ENCODE data around the gene SEZ6L.

The SEZ6L gene

DNA sequence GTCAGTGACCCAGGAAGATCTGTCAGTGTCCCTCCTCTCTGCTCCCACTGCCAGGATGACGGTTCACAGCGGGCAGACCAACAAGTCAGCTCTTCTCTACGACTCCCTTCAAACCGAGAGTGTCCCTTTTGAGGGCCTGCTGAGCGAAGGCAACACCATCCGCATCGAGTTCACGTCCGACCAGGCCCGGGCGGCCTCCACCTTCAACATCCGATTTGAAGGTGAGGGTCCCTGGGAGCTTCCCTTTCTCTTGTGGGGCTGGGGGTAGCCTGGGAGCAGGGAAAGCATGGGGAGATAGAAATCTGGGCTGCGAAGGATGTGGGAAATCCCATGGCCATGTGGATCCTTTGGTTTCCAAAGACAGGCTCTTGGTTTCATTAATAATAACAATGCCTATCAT, 141.4 kb downstream of the SEZ6L start:
- H3K36me3 Mint-ChIP-seq (ENCODE audit: low read depth) = no peaks in the 10 kb centered on the region
- no peak for DNase-seq (ENCODE audit: low spot score)

GRCh38 chr22:26313291-26313690, 144.0 kb downstream of the SEZ6L start:
- H3K4me1 Mint-ChIP-seq (ENCODE audit: low read depth) = no peaks in the 10 kb centered on the region
- H3K4me3 Mint-ChIP-seq = no peak overlapping the region
- H3K9me3 Mint-ChIP-seq = no peaks in the 10 kb centered on the region
- H3K36me3 Mint-ChIP-seq (ENCODE audit: low read depth) = no peaks in the 10 kb centered on the region
- H3K27ac Mint-ChIP-seq = no peak overlapping the region
- peaks cover 4% of the 10 kb centered on the region for H3K27me3 Mint-ChIP-seq (ENCODE audit: low read depth)
- no peak for DNase-seq (ENCODE audit: low spot score)

More for the DNA sequence above, 141.4 kb downstream of the SEZ6L start:
- Mint-ChIP-seq H3K4me3 (no peak overlapping the region), H3K4me1 (ENCODE audit: low read depth) (no peaks in the 10 kb centered on the region), H3K9me3 (no peaks in the 10 kb centered on the region), H3K27ac (no peak overlapping the region), H3K27me3 (ENCODE audit: low read depth) (peaks cover 3% of the 10 kb centered on the region)

GRCh38 chr22:26314171-26314570, 144.9 kb downstream of the SEZ6L start:
- Mint-ChIP-seq H3K4me3 (no peak overlapping the region), H3K4me1 (ENCODE audit: low read depth) (no peaks in the 10 kb centered on the region), H3K9me3 (no peaks in the 10 kb centered on the region), H3K36me3 (ENCODE audit: low read depth) (no peaks in the 10 kb centered on the region), H3K27ac (no peak overlapping the region), H3K27me3 (ENCODE audit: low read depth) (peaks cover 4% of the 10 kb centered on the region)
- no peak for DNase-seq (ENCODE audit: low spot score)

DNA sequence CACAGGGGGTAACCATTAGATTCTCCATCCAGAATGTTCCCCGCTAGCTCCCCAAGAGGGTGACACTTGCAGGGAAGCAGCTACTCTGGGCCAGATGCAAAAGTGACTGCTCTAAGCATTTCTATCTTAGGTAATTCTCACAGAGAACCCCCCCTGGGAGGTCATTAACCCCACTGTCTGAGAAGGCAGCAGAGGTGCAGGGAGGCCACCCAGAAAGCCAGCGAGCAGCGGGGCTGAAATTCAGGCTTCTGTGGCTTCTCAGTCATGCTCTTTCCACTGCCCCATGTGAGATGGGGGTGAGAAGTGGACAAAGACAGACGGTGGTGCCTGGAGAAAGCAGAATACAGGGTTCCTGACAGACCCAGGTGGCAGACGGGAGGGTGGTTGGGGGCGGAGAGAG, 145.4 kb downstream of the SEZ6L start:
- H3K4me1 Mint-ChIP-seq (ENCODE audit: low read depth) = no peaks in the 10 kb centered on the region
- H3K9me3 Mint-ChIP-seq = no peaks in the 10 kb centered on the region
- no peaks in the 10 kb centered on the region for H3K36me3 Mint-ChIP-seq (ENCODE audit: low read depth)
- peaks cover 4% of the 10 kb centered on the region for H3K27me3 Mint-ChIP-seq (ENCODE audit: low read depth)
- no peak overlapping the region for H3K4me3 Mint-ChIP-seq
- DNase-seq (ENCODE audit: low spot score) = no peak
- no peak overlapping the region for H3K27ac Mint-ChIP-seq

DNA sequence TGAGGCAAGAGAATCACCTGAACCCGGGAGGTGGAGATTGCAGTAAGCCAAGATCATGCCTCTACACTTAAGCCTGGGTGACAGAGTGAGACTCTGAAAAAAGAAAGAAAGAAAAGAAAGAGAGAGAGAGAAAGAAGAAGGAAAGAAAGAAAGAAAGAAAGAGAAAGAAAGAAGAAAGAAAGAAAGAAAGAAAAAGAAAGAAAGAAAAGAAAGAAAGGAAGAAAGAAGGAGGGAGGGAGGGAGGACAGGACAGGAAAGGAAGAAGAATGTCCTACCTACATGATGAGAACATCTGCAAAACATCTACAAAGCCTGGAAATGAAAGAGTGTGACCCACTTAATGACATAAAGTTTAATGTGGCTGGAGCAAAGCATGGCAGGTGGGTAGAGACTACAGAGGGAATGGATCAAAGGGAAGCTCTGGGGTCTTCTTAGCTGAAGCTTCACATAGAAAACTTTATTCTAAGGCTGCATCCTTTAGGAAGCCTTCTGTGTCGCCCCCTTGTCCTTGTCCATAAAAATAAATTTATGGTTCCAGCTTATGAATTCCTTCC, 147.5 kb downstream of the SEZ6L start:
- DNase-seq (ENCODE audit: low spot score) = no peak
- no peaks in the 10 kb centered on the region for H3K36me3 Mint-ChIP-seq (ENCODE audit: low read depth)

DNA sequence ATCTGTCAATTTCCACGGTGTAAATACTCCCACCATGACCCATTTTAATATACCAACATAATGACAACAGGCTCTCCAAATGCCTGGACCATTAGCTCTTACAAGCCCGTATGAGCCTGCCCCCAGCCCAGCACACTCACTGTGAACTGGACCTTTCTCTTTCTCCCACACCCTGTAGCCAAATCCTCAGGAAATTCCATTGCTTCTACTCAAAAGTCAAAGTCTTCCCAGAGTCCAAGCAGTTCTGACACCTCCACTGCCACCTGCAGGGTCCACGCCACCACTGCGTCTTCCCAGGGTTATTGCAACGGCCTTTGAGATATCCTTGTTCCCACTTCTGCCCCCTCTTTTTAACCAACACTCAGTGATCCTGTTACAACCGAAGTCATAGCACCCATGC, 149.7 kb downstream of the SEZ6L start:
- Mint-ChIP-seq H3K27me3 (ENCODE audit: low read depth) (peaks cover 4% of the 10 kb centered on the region), H3K4me3 (no peak overlapping the region), H3K4me1 (ENCODE audit: low read depth) (no peaks in the 10 kb centered on the region), H3K9me3 (no peaks in the 10 kb centered on the region), H3K27ac (no peak overlapping the region), H3K36me3 (ENCODE audit: low read depth) (no peaks in the 10 kb centered on the region)
- DNase-seq (ENCODE audit: low spot score) = no peak

More for the DNA sequence above, 147.5 kb downstream of the SEZ6L start:
- Mint-ChIP-seq H3K27ac (no peak overlapping the region), H3K4me3 (no peak overlapping the region), H3K9me3 (no peaks in the 10 kb centered on the region), H3K4me1 (ENCODE audit: low read depth) (no peaks in the 10 kb centered on the region), H3K27me3 (ENCODE audit: low read depth) (peaks cover 4% of the 10 kb centered on the region)

DNA sequence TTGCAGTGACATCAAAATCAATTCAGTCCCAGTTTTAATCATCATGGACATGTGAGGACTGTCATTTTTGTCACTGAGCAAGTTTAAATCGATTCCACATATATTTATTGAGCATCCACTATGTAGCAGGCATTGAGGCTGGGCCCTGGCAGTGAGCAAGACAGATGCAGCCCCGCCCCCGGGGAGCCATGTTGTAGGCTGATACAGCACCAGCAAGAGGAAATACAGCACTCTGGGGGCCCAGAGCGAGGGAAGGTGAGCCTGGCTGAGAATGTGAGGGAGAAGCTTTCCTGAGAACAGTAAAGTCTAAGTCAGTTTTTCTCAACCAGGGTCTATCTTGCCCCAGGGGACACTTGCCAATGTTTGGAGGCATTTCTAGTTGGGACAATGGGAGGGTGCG, 151.2 kb downstream of the SEZ6L start:
- Mint-ChIP-seq H3K36me3 (ENCODE audit: low read depth) (no peaks in the 10 kb centered on the region), H3K4me3 (no peak overlapping the region), H3K9me3 (no peaks in the 10 kb centered on the region), H3K27ac (no peak overlapping the region), H3K27me3 (ENCODE audit: low read depth) (peaks cover 4% of the 10 kb centered on the region), H3K4me1 (ENCODE audit: low read depth) (no peaks in the 10 kb centered on the region)
- no peak for DNase-seq (ENCODE audit: low spot score)

- Mint-ChIP-seq H3K4me3 (no peak overlapping the region), H3K27me3 (ENCODE audit: low read depth) (no peaks in the 10 kb centered on the region), H3K4me1 (ENCODE audit: low read depth) (no peaks in the 10 kb centered on the region), H3K27ac (no peak overlapping the region), H3K9me3 (no peaks in the 10 kb centered on the region), H3K36me3 (ENCODE audit: low read depth) (no peaks in the 10 kb centered on the region)
- DNase-seq (ENCODE audit: low spot score) = no peak
Observed at GRCh38 chr22:26321469-26321913, 152.2 kb downstream of the SEZ6L start.

DNA sequence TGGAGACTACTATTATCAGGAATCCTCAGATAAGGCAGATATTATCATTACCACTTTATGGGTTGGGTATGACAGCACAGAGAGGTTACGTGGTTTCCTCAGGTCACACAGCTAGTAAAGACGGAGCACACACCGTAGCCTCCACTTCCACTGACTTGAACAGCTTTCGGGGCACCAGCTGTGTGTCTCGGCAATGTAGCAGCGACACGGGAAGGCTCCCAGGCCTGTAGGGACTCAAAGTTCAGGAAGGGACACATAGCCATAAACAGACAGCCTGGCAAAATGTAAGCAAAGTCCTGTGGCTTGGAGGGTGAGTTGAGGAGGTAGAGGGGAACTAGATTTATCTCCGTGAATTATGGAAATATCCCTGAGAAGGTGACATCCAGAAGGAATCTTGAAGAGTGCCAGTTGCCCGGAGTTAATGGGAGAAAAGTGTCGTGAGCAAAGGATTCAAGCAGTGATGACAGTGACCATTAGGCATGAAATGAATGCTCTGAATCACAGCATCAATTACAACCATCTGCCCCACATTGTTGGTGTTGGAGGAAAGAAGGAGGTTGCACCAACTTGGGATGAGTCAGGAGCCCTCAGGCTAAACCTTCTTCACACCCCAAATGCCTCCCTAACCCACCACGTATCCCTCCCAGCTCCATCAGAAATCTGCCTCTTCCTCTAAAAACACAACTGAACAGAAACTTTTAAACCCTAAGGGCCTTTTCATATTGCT, 153.1 kb downstream of the SEZ6L start:
- H3K27me3 Mint-ChIP-seq (ENCODE audit: low read depth) = no peaks in the 10 kb centered on the region
- no peak overlapping the region for H3K27ac Mint-ChIP-seq
- H3K9me3 Mint-ChIP-seq = no peaks in the 10 kb centered on the region
- no peaks in the 10 kb centered on the region for H3K36me3 Mint-ChIP-seq (ENCODE audit: low read depth)
- no peak overlapping the region for H3K4me3 Mint-ChIP-seq
- no peaks in the 10 kb centered on the region for H3K4me1 Mint-ChIP-seq (ENCODE audit: low read depth)
- DNase-seq (ENCODE audit: low spot score) = no peak

GRCh38 chr22:26323013-26323412, 153.8 kb downstream of the SEZ6L start:
- Mint-ChIP-seq H3K4me3 (no peak overlapping the region), H3K4me1 (ENCODE audit: low read depth) (no peaks in the 10 kb centered on the region), H3K27ac (no peak overlapping the region), H3K9me3 (no peaks in the 10 kb centered on the region), H3K36me3 (ENCODE audit: low read depth) (no peaks in the 10 kb centered on the region), H3K27me3 (ENCODE audit: low read depth) (no peaks in the 10 kb centered on the region)
- no peak for DNase-seq (ENCODE audit: low spot score)

DNA sequence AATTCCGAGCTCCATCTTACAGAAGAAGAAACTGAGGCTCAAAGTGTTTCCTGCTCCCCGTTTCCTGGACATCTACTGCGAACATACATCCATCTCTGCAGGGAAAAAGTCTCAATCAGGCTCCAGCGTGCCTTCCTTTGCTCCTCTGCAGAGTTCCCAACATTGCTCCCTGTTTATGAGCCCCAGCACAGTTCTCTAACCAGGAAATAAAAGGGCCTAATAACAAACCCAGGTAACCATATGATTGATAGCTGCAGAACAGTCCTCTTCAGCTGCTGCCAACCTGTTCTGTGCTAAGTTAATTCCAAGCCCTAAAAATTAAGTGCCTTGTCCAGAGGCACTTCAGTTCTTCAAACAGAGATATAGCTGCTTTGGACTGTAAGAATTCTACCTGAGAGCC, 154.9 kb downstream of the SEZ6L start:
- Mint-ChIP-seq H3K27me3 (ENCODE audit: low read depth) (peaks cover 2% of the 10 kb centered on the region), H3K9me3 (no peaks in the 10 kb centered on the region), H3K4me1 (ENCODE audit: low read depth) (no peaks in the 10 kb centered on the region), H3K36me3 (ENCODE audit: low read depth) (no peaks in the 10 kb centered on the region), H3K4me3 (no peak overlapping the region), H3K27ac (no peak overlapping the region)
- no peak for DNase-seq (ENCODE audit: low spot score)

- no peaks in the 10 kb centered on the region for H3K9me3 Mint-ChIP-seq
- H3K27ac Mint-ChIP-seq = no peak overlapping the region
Observed at GRCh38 chr22:26325641-26326040, 156.4 kb downstream of the SEZ6L start.

GRCh38 chr22:26326803-26327202, 157.5 kb downstream of the SEZ6L start:
- no peaks in the 10 kb centered on the region for H3K36me3 Mint-ChIP-seq (ENCODE audit: low read depth)
- no peaks in the 10 kb centered on the region for H3K9me3 Mint-ChIP-seq
- peaks cover 2% of the 10 kb centered on the region for H3K27me3 Mint-ChIP-seq (ENCODE audit: low read depth)
- no peak overlapping the region for H3K4me3 Mint-ChIP-seq
- DNase-seq (ENCODE audit: low spot score) = no peak
- H3K27ac Mint-ChIP-seq = no peak overlapping the region
- no peaks in the 10 kb centered on the region for H3K4me1 Mint-ChIP-seq (ENCODE audit: low read depth)

More at GRCh38 chr22:26325641-26326040, 156.4 kb downstream of the SEZ6L start:
- no peaks in the 10 kb centered on the region for H3K4me1 Mint-ChIP-seq (ENCODE audit: low read depth)
- H3K36me3 Mint-ChIP-seq (ENCODE audit: low read depth) = no peaks in the 10 kb centered on the region
- DNase-seq (ENCODE audit: low spot score) = no peak
- H3K27me3 Mint-ChIP-seq (ENCODE audit: low read depth) = peaks cover 2% of the 10 kb centered on the region
- no peak overlapping the region for H3K4me3 Mint-ChIP-seq

DNA sequence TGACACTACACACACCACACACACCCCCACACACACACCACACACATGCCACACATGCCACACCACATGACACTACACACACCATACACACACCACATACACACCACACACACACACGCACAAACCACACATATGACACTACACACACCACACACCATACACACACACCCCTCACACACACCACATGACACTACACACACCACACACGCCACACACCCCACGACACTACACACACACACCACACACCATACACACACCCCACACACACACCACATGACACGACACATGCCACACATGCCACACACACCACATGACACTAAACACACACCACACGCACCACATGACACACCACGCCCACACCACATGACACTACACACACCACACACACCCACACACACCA, 158.0 kb downstream of the SEZ6L start:
- no peaks in the 10 kb centered on the region for H3K36me3 Mint-ChIP-seq (ENCODE audit: low read depth)
- H3K4me1 Mint-ChIP-seq (ENCODE audit: low read depth) = no peaks in the 10 kb centered on the region
- no peak for DNase-seq (ENCODE audit: low spot score)
- no peak overlapping the region for H3K4me3 Mint-ChIP-seq
- H3K9me3 Mint-ChIP-seq = no peaks in the 10 kb centered on the region
- peaks cover 2% of the 10 kb centered on the region for H3K27me3 Mint-ChIP-seq (ENCODE audit: low read depth)
- H3K27ac Mint-ChIP-seq = no peak overlapping the region

DNA sequence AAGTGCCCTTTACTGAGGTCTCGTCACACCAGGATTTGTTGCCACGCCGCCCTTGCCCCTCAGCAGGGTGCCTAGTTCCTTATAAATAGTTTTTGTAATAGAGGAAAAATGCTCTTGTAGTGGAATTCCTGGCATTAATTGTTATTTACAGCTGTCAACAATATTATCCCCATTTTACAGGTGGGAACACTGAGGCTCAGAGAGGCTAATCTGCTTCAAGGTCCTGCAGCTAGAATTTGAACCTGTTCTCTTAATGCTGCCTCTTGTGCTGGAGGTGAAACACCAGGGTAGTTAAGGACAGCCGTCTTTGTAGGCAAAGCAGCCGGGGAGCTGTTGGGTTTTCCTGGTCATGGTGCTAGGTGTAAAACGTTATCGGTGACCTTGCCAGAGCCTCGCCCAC, 159.0 kb downstream of the SEZ6L start:
- Mint-ChIP-seq H3K27ac (no peak overlapping the region), H3K27me3 (ENCODE audit: low read depth) (peaks cover 2% of the 10 kb centered on the region), H3K4me1 (ENCODE audit: low read depth) (no peaks in the 10 kb centered on the region), H3K4me3 (no peak overlapping the region), H3K36me3 (ENCODE audit: low read depth) (no peaks in the 10 kb centered on the region), H3K9me3 (no peaks in the 10 kb centered on the region)
- no peak for DNase-seq (ENCODE audit: low spot score)

All from T-helper 2 cell treated with Interferon-gamma antibody and Interleukin-4, amounts not matched to agents 5 μg/mL and 100 μg/mL, for 36 hours (primary cell).